ENCODE results near the gene RASIP1.
"Not testable (repeated sequence)": the region's sequence is repeated elsewhere in the genome, so short reads cannot be mapped to it uniquely, and the experiment has no call there.

RASIP1 gene, protein sequence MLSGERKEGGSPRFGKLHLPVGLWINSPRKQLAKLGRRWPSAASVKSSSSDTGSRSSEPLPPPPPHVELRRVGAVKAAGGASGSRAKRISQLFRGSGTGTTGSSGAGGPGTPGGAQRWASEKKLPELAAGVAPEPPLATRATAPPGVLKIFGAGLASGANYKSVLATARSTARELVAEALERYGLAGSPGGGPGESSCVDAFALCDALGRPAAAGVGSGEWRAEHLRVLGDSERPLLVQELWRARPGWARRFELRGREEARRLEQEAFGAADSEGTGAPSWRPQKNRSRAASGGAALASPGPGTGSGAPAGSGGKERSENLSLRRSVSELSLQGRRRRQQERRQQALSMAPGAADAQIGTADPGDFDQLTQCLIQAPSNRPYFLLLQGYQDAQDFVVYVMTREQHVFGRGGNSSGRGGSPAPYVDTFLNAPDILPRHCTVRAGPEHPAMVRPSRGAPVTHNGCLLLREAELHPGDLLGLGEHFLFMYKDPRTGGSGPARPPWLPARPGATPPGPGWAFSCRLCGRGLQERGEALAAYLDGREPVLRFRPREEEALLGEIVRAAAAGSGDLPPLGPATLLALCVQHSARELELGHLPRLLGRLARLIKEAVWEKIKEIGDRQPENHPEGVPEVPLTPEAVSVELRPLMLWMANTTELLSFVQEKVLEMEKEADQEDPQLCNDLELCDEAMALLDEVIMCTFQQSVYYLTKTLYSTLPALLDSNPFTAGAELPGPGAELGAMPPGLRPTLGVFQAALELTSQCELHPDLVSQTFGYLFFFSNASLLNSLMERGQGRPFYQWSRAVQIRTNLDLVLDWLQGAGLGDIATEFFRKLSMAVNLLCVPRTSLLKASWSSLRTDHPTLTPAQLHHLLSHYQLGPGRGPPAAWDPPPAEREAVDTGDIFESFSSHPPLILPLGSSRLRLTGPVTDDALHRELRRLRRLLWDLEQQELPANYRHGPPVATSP

DNA sequence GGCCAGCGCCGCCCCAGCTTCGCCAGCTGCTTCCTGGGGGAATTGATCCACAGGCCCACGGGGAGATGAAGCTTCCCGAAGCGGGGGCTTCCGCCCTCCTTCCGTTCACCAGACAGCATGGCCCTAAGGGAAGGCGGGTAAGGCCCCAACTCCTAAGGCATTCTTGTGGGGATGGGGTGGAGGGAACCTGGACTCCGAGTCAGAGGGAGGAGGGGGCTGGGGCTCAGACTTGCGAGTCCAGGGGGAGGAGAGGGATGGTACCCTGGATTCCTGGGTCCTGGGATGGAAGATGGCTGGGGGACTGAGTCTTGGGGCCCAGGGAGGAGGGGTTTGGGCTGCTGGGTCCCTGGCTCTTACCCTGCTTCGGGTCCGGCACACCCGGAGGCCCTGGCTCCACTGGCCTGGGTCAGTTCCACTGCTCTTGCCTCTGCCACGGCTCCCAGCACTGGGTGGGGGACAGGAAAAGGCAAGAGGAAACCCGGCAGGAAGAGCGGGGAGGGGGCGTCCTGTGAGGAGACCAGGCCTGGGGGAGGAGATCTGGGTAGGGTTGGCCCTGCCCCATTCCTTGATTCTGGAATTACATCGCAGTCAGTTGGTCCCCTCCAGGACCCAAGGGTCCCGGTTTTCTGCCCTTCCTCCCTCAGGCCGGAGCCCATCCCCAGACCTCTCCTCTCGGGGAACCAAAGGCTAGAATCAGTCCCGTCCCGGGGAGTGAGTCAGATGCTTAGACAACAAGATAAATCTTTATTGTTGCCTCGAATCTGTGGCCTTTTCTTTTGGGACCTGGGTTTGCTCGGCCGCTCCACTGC is at the start of gene RASIP1:
RASIP1 (minus strand) TSS at position 447 of the 809 bp plus-strand sequence; CDS start at position 119, 328 bp downstream.
- no peak for DNase-seq

DNA sequence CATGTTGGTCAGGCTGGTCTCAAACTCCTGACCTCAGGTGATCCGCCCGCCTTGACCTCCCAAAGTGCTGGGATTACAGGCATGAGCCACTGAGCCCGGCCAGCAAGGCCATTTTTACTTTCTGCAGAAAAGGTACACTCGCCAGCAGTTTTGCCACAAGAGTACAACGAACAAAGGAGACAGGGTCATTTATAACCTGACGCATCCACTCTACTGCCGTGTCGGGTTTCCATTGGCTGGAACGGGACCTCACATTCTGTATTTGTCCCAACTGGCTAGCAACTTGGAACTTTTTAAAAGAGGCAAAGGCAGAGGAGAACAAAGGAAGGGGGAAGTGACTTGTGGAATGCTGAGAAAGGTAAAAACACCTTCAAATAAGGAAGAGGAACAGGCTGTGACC is 46.9 kb upstream of the RASIP1 start:
- not testable (repeated sequence) for DNase-seq

DNA sequence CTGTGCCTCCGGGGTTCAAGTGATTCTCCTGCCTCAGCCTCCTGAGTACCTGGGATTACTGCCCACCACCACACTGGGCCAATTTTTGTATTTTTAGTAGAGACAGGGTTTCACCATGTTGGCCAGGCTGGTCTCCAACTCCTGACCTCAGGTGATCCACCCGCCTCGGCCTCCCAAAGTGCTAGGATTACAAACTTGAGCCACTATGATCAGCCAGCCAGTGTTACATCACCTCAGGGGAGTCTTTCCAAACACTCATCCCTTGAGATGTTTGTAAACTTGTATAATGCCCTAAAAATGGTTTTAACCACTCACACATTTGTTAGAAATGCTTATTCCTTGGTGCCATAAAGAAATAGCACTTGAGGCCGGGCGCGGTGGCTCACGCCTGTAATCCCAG is 46.0 kb upstream of the RASIP1 start:
- DNase-seq = not testable (repeated sequence)

DNA sequence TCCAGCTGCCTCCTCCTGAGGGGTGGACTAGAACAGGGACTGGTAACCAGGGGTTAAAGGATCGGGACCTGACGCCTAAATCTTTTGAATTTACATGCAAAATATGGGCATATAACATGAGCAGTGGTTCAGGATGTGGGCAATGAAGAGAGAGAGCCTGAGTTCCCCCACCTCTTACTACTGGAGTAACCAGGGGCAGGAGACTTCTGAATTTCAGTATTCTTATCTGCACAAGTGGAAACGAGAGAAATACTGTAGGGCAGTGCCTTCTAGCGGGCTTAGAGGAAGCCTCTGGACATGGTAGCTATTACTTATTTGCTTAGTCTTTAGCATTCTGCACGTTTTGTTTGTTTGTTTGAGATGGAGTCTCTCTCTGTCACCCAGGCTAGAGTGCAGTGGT is 44.1 kb upstream of the RASIP1 start:
- DNase-seq = no peak

DNA sequence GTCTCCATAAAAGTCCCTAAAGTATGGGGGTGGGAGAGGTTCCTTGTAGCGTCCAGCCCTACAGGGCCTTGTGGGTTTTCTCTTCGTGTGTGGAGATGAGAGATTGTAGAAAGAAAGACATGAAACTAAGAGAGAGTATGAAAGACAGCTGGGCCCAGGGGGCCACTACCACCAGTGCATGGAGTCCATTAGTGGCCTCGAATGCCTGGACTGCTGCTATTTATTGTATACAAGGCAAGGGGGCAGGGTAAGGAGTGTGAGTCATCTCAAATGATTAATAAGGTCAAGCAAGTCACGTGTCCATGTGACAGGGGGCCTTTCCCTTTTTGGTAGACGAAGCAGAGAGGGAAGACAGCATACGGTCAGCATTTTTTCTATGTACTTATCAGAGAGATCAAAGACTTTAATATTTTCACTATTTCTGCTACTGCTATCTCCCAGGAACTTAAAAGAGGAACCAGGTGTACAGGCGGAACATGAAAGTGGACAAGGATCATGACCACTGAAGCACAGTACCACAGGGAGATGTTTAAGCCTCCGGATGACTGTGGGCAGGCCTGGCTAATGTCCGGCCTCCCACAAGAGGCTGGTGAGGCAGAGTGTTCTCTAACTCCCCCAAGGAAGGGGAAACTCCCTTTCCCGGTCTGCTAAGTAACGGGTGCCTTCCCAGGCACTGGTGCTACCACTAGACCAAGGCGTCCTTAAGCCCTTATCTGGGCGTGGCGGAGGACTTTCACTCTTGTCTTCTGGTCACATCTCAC is 40.4 kb upstream of the RASIP1 start:
- DNase-seq = no peak

DNA sequence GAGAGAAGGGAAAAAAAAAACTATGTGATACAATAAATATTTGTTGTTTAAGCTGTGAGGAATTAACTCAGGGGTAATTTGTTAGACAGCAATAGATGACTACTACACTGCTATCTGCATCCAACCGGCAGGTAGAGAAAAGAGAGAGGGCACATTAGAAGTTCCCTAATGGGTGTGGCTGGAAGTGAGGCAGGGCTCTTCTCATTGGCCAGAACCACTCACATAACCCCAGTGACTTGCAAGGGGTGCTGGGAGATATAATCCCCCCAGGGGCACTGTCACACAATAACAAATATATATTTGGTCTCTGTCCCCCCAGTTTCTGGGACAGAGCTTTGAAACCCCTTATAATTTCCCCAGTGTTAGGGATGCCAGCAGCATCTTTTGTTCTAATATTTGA is 39.2 kb upstream of the RASIP1 start:
- no peak for DNase-seq

DNA sequence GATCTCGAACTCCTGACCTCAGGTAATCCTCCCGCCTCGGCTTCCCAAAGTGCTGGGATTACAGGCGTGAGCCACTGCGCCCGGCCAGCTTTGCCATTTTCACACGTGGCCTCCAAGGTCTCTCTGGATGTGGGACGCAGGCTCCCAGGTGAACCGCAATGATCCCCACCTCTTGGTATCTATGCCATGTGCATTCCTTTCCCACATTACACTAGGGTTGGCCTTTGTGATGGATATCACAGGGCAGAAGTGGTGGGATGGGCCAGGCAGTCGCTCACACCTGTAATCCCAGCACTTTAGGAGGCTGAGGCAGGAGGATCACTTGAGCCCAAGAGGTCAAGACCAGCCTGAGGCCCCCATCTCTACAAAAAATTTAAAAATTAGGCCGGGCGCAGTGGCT is 37.3 kb upstream of the RASIP1 start:
- no peak for DNase-seq

GRCh38 chr19:48777139-48777538 is 36.7 kb upstream of the RASIP1 start:
- no peak for DNase-seq

- no peak for DNase-seq
Observed at GRCh38 chr19:48772503-48772953, 32.1 kb upstream of the RASIP1 start.

DNA sequence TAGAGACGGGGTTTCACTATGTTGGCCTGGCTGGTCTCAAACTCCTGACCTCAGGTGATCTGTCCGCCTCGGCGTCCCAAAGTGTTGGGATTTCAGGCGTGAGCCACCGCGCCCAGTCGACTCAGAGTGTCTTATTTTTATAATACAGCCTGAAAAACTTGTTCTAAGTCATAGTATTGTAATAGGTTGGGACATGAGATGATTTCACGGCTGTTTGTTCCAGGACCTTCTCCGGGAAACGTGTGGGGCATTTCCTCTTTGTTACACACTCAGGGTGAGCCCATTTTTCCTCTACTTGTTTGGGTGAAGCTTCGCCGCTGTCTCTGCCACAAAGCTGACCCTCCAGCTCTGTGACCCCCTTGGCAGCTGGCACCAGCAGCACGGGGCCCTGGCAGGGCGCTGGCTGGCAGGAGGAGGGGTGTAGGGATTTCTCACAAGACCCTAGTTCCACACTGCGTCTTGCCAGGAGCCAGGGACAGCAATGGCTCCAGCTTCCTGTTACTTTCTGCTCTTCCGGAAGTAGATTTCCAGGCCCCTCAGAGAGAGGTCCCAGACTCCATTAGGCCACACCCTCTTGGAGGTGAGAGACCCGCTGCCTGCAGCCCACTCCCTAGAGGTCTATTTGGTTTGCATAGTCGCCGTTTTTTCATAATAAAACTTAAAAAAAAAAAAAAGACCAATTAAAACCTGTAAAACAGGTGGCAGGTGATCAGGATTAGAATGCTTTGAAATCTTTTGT is 30.5 kb upstream of the RASIP1 start:
- no peak for DNase-seq

DNA sequence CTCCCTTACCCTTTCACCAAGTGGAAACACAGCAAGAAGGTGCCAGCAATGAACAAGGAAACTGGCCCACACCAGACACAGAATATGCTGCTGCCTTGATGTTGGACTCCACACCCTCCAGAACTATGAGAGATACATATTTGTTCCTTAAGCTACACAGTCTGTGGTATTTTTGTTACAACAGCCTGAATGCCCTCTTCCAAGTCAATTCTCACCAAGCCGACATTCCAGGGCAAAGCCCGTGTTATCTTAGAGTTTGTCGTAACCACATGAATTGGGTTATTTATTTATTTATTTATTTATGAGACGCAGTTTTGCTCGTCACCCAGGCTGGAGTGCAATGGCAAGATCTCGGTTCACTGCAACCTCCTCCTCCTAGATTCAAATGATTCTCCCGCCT is 29.9 kb upstream of the RASIP1 start:
- DNase-seq = no peak

DNA sequence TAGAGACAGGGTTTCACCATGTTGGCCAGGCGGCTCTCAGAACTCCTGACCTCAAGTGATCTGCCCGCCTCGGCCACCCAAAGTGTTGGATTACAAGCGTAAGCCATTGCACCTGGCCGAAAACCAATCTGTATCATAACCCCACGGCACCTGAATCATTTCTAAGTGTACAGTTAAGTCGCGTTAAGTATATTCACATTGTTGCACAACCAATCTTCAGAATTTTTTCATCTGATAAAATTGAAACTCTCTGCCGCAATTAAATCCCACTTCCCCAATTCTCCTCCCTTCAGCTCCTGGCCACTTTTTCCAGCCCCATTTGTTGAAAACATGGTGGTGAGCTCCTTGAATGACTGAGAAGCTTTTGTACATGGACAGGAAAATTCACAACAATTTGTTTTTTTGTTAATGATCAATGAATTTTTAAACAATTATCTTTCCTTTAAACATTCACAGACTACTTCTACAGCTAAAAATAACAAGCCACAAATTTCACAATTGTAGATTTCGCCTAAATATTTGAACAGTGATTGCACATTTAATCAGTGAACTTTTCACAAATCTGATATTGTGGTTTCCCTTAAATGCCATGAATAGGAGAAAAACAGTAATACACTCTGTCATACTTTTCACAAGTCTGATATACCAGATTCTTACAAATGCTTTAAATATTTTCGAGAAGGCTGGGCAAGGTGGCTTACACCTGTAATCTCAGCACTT is 28.7 kb upstream of the RASIP1 start:
- DNase-seq = no peak

GRCh38 chr19:48768171-48768753 is 27.9 kb upstream of the RASIP1 start:
- DNase-seq = not testable (repeated sequence)

DNA sequence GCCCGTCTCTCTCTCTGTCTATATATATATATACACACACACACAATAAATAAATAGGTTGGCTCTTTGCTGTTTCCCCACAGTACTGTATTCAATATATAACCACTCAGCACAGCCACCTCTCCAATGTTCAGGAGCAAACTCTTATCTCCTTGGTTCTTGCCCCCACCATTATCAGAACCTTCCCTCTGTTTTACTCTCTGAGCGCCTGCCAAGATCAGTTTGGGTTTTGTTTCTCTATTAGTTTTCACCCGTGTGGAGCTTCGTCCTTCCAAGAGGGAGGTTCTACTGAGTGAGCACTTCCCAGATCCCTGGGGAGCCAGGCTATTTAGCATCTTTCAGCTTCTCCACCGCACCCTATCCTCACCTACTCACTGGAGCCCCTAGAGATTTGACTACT is 25.4 kb upstream of the RASIP1 start:
- not testable (repeated sequence) for DNase-seq

DNA sequence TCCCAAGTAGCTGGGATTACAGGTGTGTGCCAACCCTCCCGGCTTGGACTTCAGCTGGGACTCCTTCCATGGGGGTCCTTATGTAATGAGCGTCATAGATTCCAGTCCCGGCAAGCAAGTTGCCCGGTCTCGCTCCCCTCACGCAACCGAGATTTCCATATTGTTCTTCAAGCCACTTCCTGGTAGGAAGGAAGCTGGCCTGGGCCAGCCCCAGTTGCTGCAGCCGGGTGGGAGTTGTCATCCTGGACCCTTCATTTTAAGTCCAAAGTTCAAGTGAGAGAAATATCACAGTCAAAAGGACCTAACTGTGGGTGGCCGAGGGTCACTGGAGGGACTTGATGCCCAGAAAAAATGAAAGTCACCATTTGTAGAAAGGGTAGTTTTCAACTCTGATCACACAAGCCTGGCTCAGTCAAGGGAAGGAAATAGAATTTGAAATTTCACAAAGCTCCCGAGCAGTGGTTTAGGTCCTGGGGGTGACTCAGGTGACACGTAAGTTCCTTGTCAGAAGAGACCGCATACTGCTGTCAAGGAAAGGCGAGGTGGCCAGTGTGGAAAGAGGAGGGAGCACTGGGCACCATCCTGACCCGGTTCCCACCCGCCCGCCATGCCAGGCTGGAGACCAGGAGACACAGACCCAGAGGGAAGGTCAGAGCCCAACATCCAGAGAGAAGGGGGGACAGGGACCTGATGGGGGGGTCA is 20.2 kb upstream of the RASIP1 start:
- no peak for DNase-seq

GRCh38 chr19:48757741-48758144 is 17.3 kb upstream of the RASIP1 start:
- no peak for DNase-seq

DNA sequence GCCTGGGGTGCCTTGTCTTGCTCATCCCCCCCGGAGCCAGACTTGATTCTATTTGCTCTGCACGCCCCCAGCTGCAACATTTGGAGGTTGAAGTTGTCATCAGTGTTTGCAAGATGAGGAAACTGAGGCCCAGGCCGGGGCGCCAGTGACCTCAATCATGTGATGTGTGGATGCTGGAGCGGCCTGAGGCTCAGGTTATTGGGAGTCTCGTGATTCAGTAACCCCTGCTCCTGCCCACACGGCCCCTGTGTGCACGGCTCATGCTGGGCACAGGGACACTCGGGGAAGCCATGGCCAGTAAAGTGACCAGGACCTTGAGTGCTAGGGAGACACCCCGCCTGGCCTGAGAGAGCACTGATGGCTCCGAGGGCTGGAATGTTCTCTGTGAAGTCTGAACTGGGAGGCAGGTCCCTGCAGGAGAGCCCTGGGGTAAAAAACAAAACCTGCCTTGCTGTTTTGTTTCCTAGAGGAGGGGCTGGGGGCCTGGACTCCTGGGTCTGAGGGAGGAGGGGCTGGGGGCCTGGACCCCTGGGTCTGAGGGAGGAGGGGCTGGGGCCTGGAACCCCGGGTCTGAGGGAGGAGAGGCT is 16.8 kb upstream of the RASIP1 start:
- DNase-seq = no peak

- DNase-seq = no peak
Observed at GRCh38 chr19:48756686-48757085, 16.3 kb upstream of the RASIP1 start.

GRCh38 chr19:48756212-48756611 is 15.8 kb upstream of the RASIP1 start:
- no peak for DNase-seq
